ENCODE measurements around the gene CRKL.

The CRKL gene

DNA sequence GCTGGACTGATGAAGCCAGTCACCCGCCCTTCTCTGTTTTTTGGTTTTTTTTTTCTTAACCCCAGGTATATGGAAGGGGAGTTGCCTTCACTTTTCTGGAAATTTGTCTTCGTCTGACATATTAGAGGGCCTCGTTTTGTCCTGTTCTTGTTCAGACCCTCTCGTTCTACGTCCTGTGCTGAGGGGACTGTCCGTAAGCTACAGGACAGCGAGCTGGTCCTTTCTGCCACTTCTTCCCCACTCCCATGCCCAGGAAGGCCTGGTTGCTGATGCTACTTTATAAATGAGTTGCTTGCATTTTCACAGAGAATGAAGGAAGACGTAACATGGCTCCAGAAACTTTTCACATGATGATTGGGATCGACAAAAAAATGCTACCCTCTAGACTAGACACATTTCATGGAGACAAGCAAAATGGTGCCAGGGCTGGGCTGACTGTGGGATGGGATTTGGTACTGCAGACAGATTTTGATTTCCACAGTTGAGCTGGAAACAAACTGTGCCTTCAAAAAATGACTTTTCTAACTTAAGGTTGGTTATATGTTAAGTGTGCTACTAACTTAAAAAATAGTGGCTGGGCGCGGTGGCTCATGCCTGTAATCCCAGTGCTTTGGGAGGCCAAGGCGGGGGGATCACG is 27.2 kb upstream of the CRKL start:
- TF ChIP-seq, protein P1, sequence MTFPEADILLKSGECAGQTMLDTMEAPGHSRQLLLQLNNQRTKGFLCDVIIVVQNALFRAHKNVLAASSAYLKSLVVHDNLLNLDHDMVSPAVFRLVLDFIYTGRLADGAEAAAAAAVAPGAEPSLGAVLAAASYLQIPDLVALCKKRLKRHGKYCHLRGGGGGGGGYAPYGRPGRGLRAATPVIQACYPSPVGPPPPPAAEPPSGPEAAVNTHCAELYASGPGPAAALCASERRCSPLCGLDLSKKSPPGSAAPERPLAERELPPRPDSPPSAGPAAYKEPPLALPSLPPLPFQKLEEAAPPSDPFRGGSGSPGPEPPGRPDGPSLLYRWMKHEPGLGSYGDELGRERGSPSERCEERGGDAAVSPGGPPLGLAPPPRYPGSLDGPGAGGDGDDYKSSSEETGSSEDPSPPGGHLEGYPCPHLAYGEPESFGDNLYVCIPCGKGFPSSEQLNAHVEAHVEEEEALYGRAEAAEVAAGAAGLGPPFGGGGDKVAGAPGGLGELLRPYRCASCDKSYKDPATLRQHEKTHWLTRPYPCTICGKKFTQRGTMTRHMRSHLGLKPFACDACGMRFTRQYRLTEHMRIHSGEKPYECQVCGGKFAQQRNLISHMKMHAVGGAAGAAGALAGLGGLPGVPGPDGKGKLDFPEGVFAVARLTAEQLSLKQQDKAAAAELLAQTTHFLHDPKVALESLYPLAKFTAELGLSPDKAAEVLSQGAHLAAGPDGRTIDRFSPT (tag by site-specific recombination; IDR thresholded peaks at IDR 0.05), result no peak
- TF ChIP-seq ZNF514 (tag by site-specific recombination; IDR thresholded peaks at IDR 0.05), result no peak
- no peak for TF ChIP-seq ZNF549 (tag by site-specific recombination; IDR thresholded peaks at IDR 0.05)
- TF ChIP-seq, protein P2, sequence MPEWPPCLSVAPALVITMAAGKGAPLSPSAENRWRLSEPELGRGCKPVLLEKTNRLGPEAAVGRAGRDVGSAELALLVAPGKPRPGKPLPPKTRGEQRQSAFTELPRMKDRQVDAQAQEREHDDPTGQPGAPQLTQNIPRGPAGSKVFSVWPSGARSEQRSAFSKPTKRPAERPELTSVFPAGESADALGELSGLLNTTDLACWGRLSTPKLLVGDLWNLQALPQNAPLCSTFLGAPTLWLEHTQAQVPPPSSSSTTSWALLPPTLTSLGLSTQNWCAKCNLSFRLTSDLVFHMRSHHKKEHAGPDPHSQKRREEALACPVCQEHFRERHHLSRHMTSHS (tag by site-specific recombination; IDR thresholded peaks at IDR 0.05), result no peak
- no peak for TF ChIP-seq ZNF777 (tag by site-specific recombination; IDR thresholded peaks at IDR 0.05; ENCODE audit: borderline replicate concordance)
- no peak for TF ChIP-seq ZNF174 (tag by site-specific recombination; IDR thresholded peaks at IDR 0.05)
- TF ChIP-seq ZNF416 (tag by site-specific recombination; IDR thresholded peaks at IDR 0.05), result no peak
- TF ChIP-seq, protein P3, sequence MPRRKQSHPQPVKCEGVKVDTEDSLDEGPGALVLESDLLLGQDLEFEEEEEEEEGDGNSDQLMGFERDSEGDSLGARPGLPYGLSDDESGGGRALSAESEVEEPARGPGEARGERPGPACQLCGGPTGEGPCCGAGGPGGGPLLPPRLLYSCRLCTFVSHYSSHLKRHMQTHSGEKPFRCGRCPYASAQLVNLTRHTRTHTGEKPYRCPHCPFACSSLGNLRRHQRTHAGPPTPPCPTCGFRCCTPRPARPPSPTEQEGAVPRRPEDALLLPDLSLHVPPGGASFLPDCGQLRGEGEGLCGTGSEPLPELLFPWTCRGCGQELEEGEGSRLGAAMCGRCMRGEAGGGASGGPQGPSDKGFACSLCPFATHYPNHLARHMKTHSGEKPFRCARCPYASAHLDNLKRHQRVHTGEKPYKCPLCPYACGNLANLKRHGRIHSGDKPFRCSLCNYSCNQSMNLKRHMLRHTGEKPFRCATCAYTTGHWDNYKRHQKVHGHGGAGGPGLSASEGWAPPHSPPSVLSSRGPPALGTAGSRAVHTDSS (tag by site-specific recombination; IDR thresholded peaks at IDR 0.05), result no peak
- TF ChIP-seq ZNF350 (tag by site-specific recombination; IDR thresholded peaks at IDR 0.05), result no peak
- TF ChIP-seq SALL2 (tag by site-specific recombination; IDR thresholded peaks at IDR 0.05; ENCODE audit: borderline replicate concordance), result no peak
- no peak for TF ChIP-seq ZNF37A (tag by site-specific recombination; IDR thresholded peaks at IDR 0.05)
- H3K36me3 ChIP-seq (ENCODE audit: control insufficient read depth in 2 of 2, insufficient read depth in 1 of 2, low read length in 2 of 2), result peaks cover 0 to 37% of the 10 kb centered on the region in 2 experiments; a peak in 2 of 3 replicates
- ChIA-PET CTCF (interaction anchor here (0.6 to 0.9 kb wide), 2 partner anchors 27 to 153 kb away, joined by 3 read pairs; partner anchors contain the start of gene CRKL), POLR2A (no interaction called here)
- H3K4me1 ChIP-seq (ENCODE audit: control insufficient read depth, insufficient read depth, low read length), result no peaks in the 10 kb centered on the region
- no peak overlapping the region for H3K4me3 ChIP-seq (ENCODE audit: low read depth, low read length)
- H3K9me3 ChIP-seq (ENCODE audit: control insufficient read depth, insufficient read depth, low read depth, low read length), result no peaks in the 10 kb centered on the region
- H3K27ac ChIP-seq (ENCODE audit: extremely low read depth, low read depth, low read length), result no peak overlapping the region

DNA sequence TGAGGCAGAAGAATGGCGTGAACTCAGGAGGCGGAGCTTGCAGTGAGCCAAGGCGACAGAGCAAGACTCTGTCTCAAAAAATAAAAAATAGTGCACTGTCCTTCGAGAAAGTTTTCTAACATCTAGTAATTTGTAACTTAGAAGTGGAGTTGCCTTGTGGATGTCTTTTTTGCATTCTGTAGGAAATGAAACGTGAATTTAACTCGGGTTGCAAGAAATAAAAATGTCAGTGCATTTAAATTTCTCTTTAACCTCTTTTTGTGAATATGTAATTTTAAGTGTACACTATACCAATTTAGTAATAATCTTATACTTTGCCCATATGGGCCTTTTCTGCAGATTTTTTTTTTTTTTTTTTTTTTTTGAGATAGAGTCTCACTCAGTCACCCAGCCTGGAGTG is 26.2 kb upstream of the CRKL start:
- no peak overlapping the region for H3K27ac ChIP-seq (ENCODE audit: extremely low read depth, low read depth, low read length)
- ChIA-PET POLR2A (no interaction called here), CTCF (no interaction called here)
- H3K9me3 ChIP-seq (ENCODE audit: control insufficient read depth, insufficient read depth, low read depth, low read length), result no peaks in the 10 kb centered on the region
- peaks cover 0 to 33% of the 10 kb centered on the region in 2 experiments; a peak in 2 of 3 replicates for H3K36me3 ChIP-seq (ENCODE audit: control insufficient read depth in 2 of 2, insufficient read depth in 1 of 2, low read length in 2 of 2)
- no peak overlapping the region for H3K4me3 ChIP-seq (ENCODE audit: low read depth, low read length)
- H3K4me1 ChIP-seq (ENCODE audit: control insufficient read depth, insufficient read depth, low read length), result no peaks in the 10 kb centered on the region
- no peak for TF ChIP-seq ZNF76 (tag by site-specific recombination; IDR thresholded peaks at IDR 0.05; ENCODE audit: borderline replicate concordance, low read depth)
- TF ChIP-seq, protein P4, sequence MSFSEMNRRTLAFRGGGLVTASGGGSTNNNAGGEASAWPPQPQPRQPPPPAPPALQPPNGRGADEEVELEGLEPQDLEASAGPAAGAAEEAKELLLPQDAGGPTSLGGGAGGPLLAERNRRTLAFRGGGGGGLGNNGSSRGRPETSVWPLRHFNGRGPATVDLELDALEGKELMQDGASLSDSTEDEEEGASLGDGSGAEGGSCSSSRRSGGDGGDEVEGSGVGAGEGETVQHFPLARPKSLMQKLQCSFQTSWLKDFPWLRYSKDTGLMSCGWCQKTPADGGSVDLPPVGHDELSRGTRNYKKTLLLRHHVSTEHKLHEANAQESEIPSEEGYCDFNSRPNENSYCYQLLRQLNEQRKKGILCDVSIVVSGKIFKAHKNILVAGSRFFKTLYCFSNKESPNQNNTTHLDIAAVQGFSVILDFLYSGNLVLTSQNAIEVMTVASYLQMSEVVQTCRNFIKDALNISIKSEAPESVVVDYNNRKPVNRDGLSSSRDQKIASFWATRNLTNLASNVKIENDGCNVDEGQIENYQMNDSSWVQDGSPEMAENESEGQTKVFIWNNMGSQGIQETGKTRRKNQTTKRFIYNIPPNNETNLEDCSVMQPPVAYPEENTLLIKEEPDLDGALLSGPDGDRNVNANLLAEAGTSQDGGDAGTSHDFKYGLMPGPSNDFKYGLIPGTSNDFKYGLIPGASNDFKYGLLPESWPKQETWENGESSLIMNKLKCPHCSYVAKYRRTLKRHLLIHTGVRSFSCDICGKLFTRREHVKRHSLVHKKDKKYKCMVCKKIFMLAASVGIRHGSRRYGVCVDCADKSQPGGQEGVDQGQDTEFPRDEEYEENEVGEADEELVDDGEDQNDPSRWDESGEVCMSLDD (tag by site-specific recombination; IDR thresholded peaks at IDR 0.05), result no peak
- no peak for TF ChIP-seq ZNF223 (tag by site-specific recombination; IDR thresholded peaks at IDR 0.05)
- no peak for TF ChIP-seq SCRT2 (tag by site-specific recombination; IDR thresholded peaks at IDR 0.05)
- TF ChIP-seq ZBTB21 (tag by site-specific recombination; IDR thresholded peaks at IDR 0.05), result no peak
- TF ChIP-seq, protein P5, sequence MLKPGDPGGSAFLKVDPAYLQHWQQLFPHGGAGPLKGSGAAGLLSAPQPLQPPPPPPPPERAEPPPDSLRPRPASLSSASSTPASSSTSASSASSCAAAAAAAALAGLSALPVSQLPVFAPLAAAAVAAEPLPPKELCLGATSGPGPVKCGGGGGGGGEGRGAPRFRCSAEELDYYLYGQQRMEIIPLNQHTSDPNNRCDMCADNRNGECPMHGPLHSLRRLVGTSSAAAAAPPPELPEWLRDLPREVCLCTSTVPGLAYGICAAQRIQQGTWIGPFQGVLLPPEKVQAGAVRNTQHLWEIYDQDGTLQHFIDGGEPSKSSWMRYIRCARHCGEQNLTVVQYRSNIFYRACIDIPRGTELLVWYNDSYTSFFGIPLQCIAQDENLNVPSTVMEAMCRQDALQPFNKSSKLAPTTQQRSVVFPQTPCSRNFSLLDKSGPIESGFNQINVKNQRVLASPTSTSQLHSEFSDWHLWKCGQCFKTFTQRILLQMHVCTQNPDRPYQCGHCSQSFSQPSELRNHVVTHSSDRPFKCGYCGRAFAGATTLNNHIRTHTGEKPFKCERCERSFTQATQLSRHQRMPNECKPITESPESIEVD (tag by site-specific recombination; IDR thresholded peaks at IDR 0.05), result no peak
- TF ChIP-seq TRIM28 (IDR thresholded peaks at IDR 0.05; ENCODE audit: borderline replicate concordance, low read length), result no peak

Measured in HEK293 (cell line).